Panc1 (cell line): Measurements from ENCODE around the gene CCDC85A.

ENCODE experiments used
- POLR2AphosphoS5 ChIP-seq: IDR thresholded peaks from 2 replicates; pipeline ENCODE4 v1.6.1; 2012; ENCODE audit warnings: mild to moderate bottlenecking, low read depth, low read length, moderate library complexity
- TF ChIP-seq, protein P1 (sequence below): fragments of 450-650 bp; IDR thresholded peaks from 2 replicates; pipeline ENCODE4 v1.5.1; 2017; ENCODE audit warnings: mild to moderate bottlenecking

DNA sequence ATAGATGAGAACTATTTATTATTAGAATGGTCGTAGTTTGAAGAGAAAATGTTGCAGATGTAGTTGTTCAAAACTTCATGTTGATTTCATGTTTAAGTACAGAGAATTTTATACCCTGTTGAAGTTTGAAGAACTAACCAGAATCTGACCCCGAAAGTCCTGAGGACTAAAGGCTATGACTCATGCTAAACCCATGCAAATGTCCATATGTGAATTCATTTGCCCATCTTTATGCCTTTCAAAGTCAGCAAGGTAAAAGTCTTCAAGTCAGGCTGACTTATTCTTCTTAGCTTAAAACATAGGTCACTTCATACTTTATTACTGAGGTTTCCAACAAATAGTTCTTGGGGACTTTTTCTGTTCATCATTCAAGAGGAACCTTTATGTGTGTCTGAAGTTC lies 185.5 kb downstream of the CCDC85A start:
- TF ChIP-seq, protein P1, sequence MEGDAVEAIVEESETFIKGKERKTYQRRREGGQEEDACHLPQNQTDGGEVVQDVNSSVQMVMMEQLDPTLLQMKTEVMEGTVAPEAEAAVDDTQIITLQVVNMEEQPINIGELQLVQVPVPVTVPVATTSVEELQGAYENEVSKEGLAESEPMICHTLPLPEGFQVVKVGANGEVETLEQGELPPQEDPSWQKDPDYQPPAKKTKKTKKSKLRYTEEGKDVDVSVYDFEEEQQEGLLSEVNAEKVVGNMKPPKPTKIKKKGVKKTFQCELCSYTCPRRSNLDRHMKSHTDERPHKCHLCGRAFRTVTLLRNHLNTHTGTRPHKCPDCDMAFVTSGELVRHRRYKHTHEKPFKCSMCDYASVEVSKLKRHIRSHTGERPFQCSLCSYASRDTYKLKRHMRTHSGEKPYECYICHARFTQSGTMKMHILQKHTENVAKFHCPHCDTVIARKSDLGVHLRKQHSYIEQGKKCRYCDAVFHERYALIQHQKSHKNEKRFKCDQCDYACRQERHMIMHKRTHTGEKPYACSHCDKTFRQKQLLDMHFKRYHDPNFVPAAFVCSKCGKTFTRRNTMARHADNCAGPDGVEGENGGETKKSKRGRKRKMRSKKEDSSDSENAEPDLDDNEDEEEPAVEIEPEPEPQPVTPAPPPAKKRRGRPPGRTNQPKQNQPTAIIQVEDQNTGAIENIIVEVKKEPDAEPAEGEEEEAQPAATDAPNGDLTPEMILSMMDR = no peak
- TF ChIP-seq POLR2AphosphoS5 = no peak
